ENCODE data around the gene DECR2.

DNA sequence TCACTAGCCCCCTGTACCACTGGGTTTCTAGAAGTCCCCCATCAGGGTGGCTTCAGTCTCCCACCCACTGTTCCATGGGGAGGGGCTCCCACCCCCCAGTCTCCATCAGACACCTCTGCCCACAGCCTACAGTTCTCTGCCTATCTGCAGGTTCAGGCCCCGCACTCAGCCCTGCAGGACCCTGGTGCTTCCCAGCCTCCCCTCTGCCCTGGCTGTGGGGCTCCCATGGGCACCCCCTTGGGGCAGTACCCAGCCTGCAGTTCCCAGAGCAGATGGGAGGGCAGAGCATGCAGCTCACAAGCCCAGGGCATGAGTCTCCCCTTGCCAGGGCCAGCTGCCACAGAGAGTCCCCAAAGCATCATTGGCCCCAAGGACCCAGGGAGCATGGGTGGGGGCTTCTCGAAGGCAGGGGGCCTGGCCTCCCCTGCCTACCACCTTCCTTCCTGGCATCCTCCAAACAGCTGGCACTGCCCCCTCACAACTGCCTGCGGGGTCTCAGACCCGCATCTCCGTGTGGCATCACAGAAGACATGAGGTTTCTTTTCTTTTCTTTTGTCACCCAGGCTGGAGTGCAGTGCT lies 28.6 kb upstream of the DECR2 start:
- TF ChIP-seq POLR2A (conservative IDR thresholded peaks at IDR 0.05) (no peak), POLR2AphosphoS2 (IDR thresholded peaks at IDR 0.05; ENCODE audit: low read length) (no peak), ERF (CRISPR knock-in tag; IDR thresholded peaks at IDR 0.05) (no peak), ZNF384 (IDR thresholded peaks at IDR 0.05; ENCODE audit: low read depth, low read length) (no peak), SMAD3 (CRISPR knock-in tag; conservative IDR thresholded peaks at IDR 0.05) (no peak), BHLHE40 (IDR thresholded peaks at IDR 0.05; ENCODE audit: low read length) (no peak), RBM15 (IDR thresholded peaks at IDR 0.05; ENCODE audit: insufficient read depth, low read length) (no peak)

Measured in K562 (cell line).